Activated T-helper 17 cell treated with anti-CD3 and anti-CD28 coated beads, Interleukin-2, amount 50 U/mL, for 72 hours (primary cell): Measurements from ENCODE around the gene TLE3. TPM values are rescaled to one million over a fixed set of nuclear protein-coding genes. Genes with fewer than 3 reads are reported as not detected.

Source experiments
- ATAC-seq: fragments of 150-1000 bp; cut with Tn5 transposase; replicated peaks from 2 replicates; pipeline ENCODE4 v1.10.0; 2021; ENCODE audit warnings: mild to moderate bottlenecking, moderate library complexity
- H3K27ac Mint-ChIP-seq: one replicate; pipeline ENCODE4 v1.8.0; 2022; ENCODE audit warnings: mixed read lengths
- H3K27me3 Mint-ChIP-seq: one replicate; pipeline ENCODE4 v1.8.0; 2022; ENCODE audit warnings: mixed read lengths
- H3K36me3 Mint-ChIP-seq: one replicate; pipeline ENCODE4 v1.8.0; 2022; ENCODE audit warnings: low read depth, mild to moderate bottlenecking, mixed read lengths
- H3K4me1 Mint-ChIP-seq: one replicate; pipeline ENCODE4 v1.8.0; 2022; ENCODE audit warnings: mixed read lengths
- H3K4me3 Mint-ChIP-seq: one replicate; pipeline ENCODE4 v1.8.0; 2022; ENCODE audit warnings: mild to moderate bottlenecking, mixed read lengths
- H3K9me3 Mint-ChIP-seq: one replicate; pipeline ENCODE4 v1.8.0; 2022; ENCODE audit warnings: mixed read lengths
- total RNA-seq, 2 donors: library from RNA; stranded (reverse); gene quantifications; one replicate each; pipeline ENCODE4 v1.2.3, GENCODE V29; 2022

Gene TLE3
- total RNA-seq, 2 donors from 2014 or later: 94.9 to 131 TPM

- H3K4me3 Mint-ChIP-seq: no peak overlapping the region
- H3K27ac Mint-ChIP-seq: no peak overlapping the region
- no peaks in the 10 kb centered on the region for H3K36me3 Mint-ChIP-seq
- no peak for ATAC-seq
- H3K27me3 Mint-ChIP-seq: peaks cover 5% of the 10 kb centered on the region
- H3K9me3 Mint-ChIP-seq: no peaks in the 10 kb centered on the region
- no peaks in the 10 kb centered on the region for H3K4me1 Mint-ChIP-seq
Measured at GRCh38 chr15:70133296-70133695, 35.6 kb upstream of the TLE3 start.

GRCh38 chr15:70132571-70132970 lies 34.9 kb upstream of the TLE3 start:
- H3K27me3 Mint-ChIP-seq: peaks cover 8% of the 10 kb centered on the region
- no peaks in the 10 kb centered on the region for H3K4me1 Mint-ChIP-seq
- H3K27ac Mint-ChIP-seq: no peak overlapping the region
- H3K4me3 Mint-ChIP-seq: no peak overlapping the region
- H3K9me3 Mint-ChIP-seq: no peaks in the 10 kb centered on the region
- no peaks in the 10 kb centered on the region for H3K36me3 Mint-ChIP-seq
- no peak for ATAC-seq

- Mint-ChIP-seq H3K4me1 (no peaks in the 10 kb centered on the region), H3K27ac (no peak overlapping the region), H3K27me3 (peaks cover 8% of the 10 kb centered on the region), H3K36me3 (no peaks in the 10 kb centered on the region), H3K9me3 (no peaks in the 10 kb centered on the region), H3K4me3 (no peak overlapping the region)
- ATAC-seq: no peak
Measured at GRCh38 chr15:70132139-70132538, 34.4 kb upstream of the TLE3 start.

GRCh38 chr15:70128414-70129140 lies 30.9 kb upstream of the TLE3 start:
- peaks cover 11% of the 10 kb centered on the region for H3K27me3 Mint-ChIP-seq
- H3K4me3 Mint-ChIP-seq: no peak overlapping the region
- H3K27ac Mint-ChIP-seq: no peak overlapping the region
- no peaks in the 10 kb centered on the region for H3K9me3 Mint-ChIP-seq
- peak; percentile 71 for ATAC-seq
- no peaks in the 10 kb centered on the region for H3K4me1 Mint-ChIP-seq
- no peaks in the 10 kb centered on the region for H3K36me3 Mint-ChIP-seq

GRCh38 chr15:70127770-70128413 lies 30.2 kb upstream of the TLE3 start:
- Mint-ChIP-seq H3K27me3 (peaks cover 14% of the 10 kb centered on the region), H3K4me3 (no peak overlapping the region), H3K27ac (no peak overlapping the region), H3K4me1 (no peaks in the 10 kb centered on the region), H3K9me3 (no peaks in the 10 kb centered on the region), H3K36me3 (no peaks in the 10 kb centered on the region)
- ATAC-seq: peak; percentile 84

GRCh38 chr15:70127288-70127746 lies 29.6 kb upstream of the TLE3 start:
- H3K36me3 Mint-ChIP-seq: no peaks in the 10 kb centered on the region
- no peak overlapping the region for H3K4me3 Mint-ChIP-seq
- H3K9me3 Mint-ChIP-seq: no peaks in the 10 kb centered on the region
- H3K4me1 Mint-ChIP-seq: no peaks in the 10 kb centered on the region
- ATAC-seq: no peak
- H3K27ac Mint-ChIP-seq: no peak overlapping the region
- H3K27me3 Mint-ChIP-seq: peaks cover 14% of the 10 kb centered on the region

- H3K9me3 Mint-ChIP-seq: no peaks in the 10 kb centered on the region
- no peak for ATAC-seq
- H3K27ac Mint-ChIP-seq: no peak overlapping the region
- no peak overlapping the region for H3K4me3 Mint-ChIP-seq
- no peaks in the 10 kb centered on the region for H3K36me3 Mint-ChIP-seq
- peaks cover 14% of the 10 kb centered on the region for H3K27me3 Mint-ChIP-seq
- H3K4me1 Mint-ChIP-seq: no peaks in the 10 kb centered on the region
Measured at GRCh38 chr15:70126362-70126761, 28.6 kb upstream of the TLE3 start.

- H3K27me3 Mint-ChIP-seq: peaks cover 14% of the 10 kb centered on the region
Measured at GRCh38 chr15:70125605-70126004, 27.9 kb upstream of the TLE3 start.

GRCh38 chr15:70121624-70122302 lies 24.0 kb upstream of the TLE3 start:
- Mint-ChIP-seq H3K27ac (peak overlapping the region; percentile 28), H3K4me3 (no peak overlapping the region), H3K4me1 (no peaks in the 10 kb centered on the region), H3K9me3 (no peaks in the 10 kb centered on the region), H3K27me3 (peaks cover 11% of the 10 kb centered on the region), H3K36me3 (no peaks in the 10 kb centered on the region)
- no peak for ATAC-seq

More at GRCh38 chr15:70125605-70126004, 27.9 kb upstream of the TLE3 start:
- ATAC-seq: no peak
- Mint-ChIP-seq H3K4me3 (no peak overlapping the region), H3K4me1 (no peaks in the 10 kb centered on the region), H3K27ac (no peak overlapping the region), H3K9me3 (no peaks in the 10 kb centered on the region), H3K36me3 (no peaks in the 10 kb centered on the region)

- Mint-ChIP-seq H3K27me3 (peaks cover 11% of the 10 kb centered on the region), H3K4me1 (no peaks in the 10 kb centered on the region), H3K27ac (peak overlapping the region; percentile 28), H3K9me3 (no peaks in the 10 kb centered on the region), H3K36me3 (no peaks in the 10 kb centered on the region), H3K4me3 (no peak overlapping the region)
- ATAC-seq: no peak
Measured at GRCh38 chr15:70120958-70121623, 23.4 kb upstream of the TLE3 start.

GRCh38 chr15:70119911-70120508 lies 22.3 kb upstream of the TLE3 start:
- Mint-ChIP-seq H3K4me1 (no peaks in the 10 kb centered on the region), H3K9me3 (no peaks in the 10 kb centered on the region), H3K4me3 (no peak overlapping the region), H3K27ac (no peak overlapping the region), H3K27me3 (peaks cover 6% of the 10 kb centered on the region), H3K36me3 (no peaks in the 10 kb centered on the region)
- ATAC-seq: no peak

- no peak for ATAC-seq
- Mint-ChIP-seq H3K27me3 (peaks cover 9% of the 10 kb centered on the region), H3K9me3 (no peaks in the 10 kb centered on the region), H3K36me3 (no peaks in the 10 kb centered on the region), H3K4me3 (no peak overlapping the region), H3K27ac (no peak overlapping the region), H3K4me1 (no peaks in the 10 kb centered on the region)
Measured at GRCh38 chr15:70118599-70118998, 20.9 kb upstream of the TLE3 start.

GRCh38 chr15:70116317-70116716 lies 18.6 kb upstream of the TLE3 start:
- no peak for ATAC-seq
- Mint-ChIP-seq H3K36me3 (no peaks in the 10 kb centered on the region), H3K4me3 (no peak overlapping the region), H3K27me3 (peaks cover 6% of the 10 kb centered on the region), H3K9me3 (no peaks in the 10 kb centered on the region), H3K4me1 (no peaks in the 10 kb centered on the region), H3K27ac (no peak overlapping the region)

GRCh38 chr15:70114221-70114620 lies 16.5 kb upstream of the TLE3 start:
- no peak for ATAC-seq
- Mint-ChIP-seq H3K27ac (no peak overlapping the region), H3K27me3 (peaks cover 6% of the 10 kb centered on the region), H3K9me3 (no peaks in the 10 kb centered on the region), H3K4me1 (no peaks in the 10 kb centered on the region), H3K36me3 (no peaks in the 10 kb centered on the region), H3K4me3 (no peak overlapping the region)
